Caco-2 (cell line): ENCODE data around the gene CBX2. TPM values are rescaled to one million over a fixed set of nuclear protein-coding genes. Genes with fewer than 3 reads are reported as not detected.
A peak's percentile ranks its signal among the peaks of the same experiment; 100 is the strongest.

ENCODE experiments used
- BruUV-seq: library from RNA; stranded (reverse); fragments of 400-500 nt; replicated peaks from 2 replicates; lab custom pipeline; 2021; lab: Mats Ljungman, UMichigan
- CTCF ChIA-PET: fragments of 300-600 bp; sonication (Branson Sonifier 250); formaldehyde crosslinking; loops from one replicate; lab custom pipeline; 2022; ENCODE audit warnings: antibody characterized with exemption; lab: Charles Lee
- POLR2A ChIA-PET: fragments of 300-600 bp; sonication (Branson Sonifier 250); formaldehyde crosslinking; loops from one replicate; lab custom pipeline; 2022; ENCODE audit warnings: antibody characterized with exemption; lab: Charles Lee
- DNase-seq, 2 experiments: peaks; one replicate each; pipeline versions ENCODE4 v3.0.0 to v3.0.0-alpha.2; 2020 to 2022
- H3K27me3 ChIP-seq: replicated peaks from 2 replicates; pipeline ENCODE4 v1.6.0; 2011; ENCODE audit warnings: low read length; ENCODE audit not compliant: control insufficient read depth, insufficient read depth
- H3K36me3 ChIP-seq: 2 replicates; pipeline ENCODE4 v1.5.1; 2011; ENCODE audit warnings: low read length; ENCODE audit not compliant: control insufficient read depth, insufficient read depth
- H3K4me1 ChIP-seq: fragments of 250-450 bp; sonication (Bioruptor Pico); 2 replicates; pipeline ENCODE4 v1.5.1; 2020; ENCODE audit warnings: mild to moderate bottlenecking
- H3K4me3 ChIP-seq: 2 replicates; pipeline ENCODE4 v1.5.1; 2011; ENCODE audit warnings: low read depth, mild to moderate bottlenecking, control low read depth, low read length
- H3K9me3 ChIP-seq: fragments of 250-450 bp; sonication (Bioruptor Pico); 2 replicates; pipeline ENCODE4 v1.5.1; 2020; ENCODE audit warnings: mild to moderate bottlenecking, moderate library complexity
- H3K27ac Mint-ChIP-seq: one replicate; pipeline ENCODE4 v1.8.0; 2022; ENCODE audit warnings: mixed read lengths; ENCODE audit not compliant: unreplicated experiment
- H3K27me3 Mint-ChIP-seq: one replicate; pipeline ENCODE4 v1.8.0; 2022; ENCODE audit warnings: mixed read lengths; ENCODE audit not compliant: insufficient read depth, unreplicated experiment
- H3K36me3 Mint-ChIP-seq: one replicate; pipeline ENCODE4 v1.8.0; 2022; ENCODE audit warnings: mild to moderate bottlenecking, mixed read lengths; ENCODE audit not compliant: insufficient read depth, unreplicated experiment
- H3K4me1 Mint-ChIP-seq: one replicate; pipeline ENCODE4 v1.8.0; 2022; ENCODE audit warnings: low read depth, mixed read lengths; ENCODE audit not compliant: unreplicated experiment
- H3K4me3 Mint-ChIP-seq: one replicate; pipeline ENCODE4 v1.8.0; 2022; ENCODE audit warnings: mild to moderate bottlenecking, moderate library complexity, mixed read lengths; ENCODE audit not compliant: unreplicated experiment
- H3K9me3 Mint-ChIP-seq: one replicate; pipeline ENCODE4 v1.8.0; 2022; ENCODE audit warnings: mixed read lengths; ENCODE audit not compliant: unreplicated experiment
- intact Hi-C: fragments of 100-400 bp; cut with micrococcal nuclease; formaldehyde crosslinking; loops from one replicate; pipeline ENCODE4 v1.10.0; 2022; ENCODE audit not compliant: unreplicated experiment
- total RNA-seq: library from RNA; stranded (reverse); gene quantifications from 2 replicates; pipeline ENCODE4 v1.2.3, GENCODE V29; 2022
- TF ChIP-seq, protein P1 (sequence below), 2 experiments: fragments of 200-600 bp in 1 of 2; IDR thresholded peaks; 1 replicate in 1 of 2; 2 replicates in 1 of 2; pipeline versions ENCODE4 v1.5.1 to v1.8.0; 2011 to 2022; ENCODE audit warnings: antibody characterized with exemption in 1 of 2, control low read depth in 1 of 2, inconsistent platforms in 1 of 2, low read depth in 1 of 2, low read length in 1 of 2, mild to moderate bottlenecking in 1 of 2, moderate library complexity in 1 of 2; ENCODE audit not compliant: insufficient read depth in 1 of 2, severe bottlenecking in 1 of 2, unreplicated experiment in 1 of 2

CBX2 gene
- total RNA-seq, 1 experiment from 2014 or later = 52.8 TPM

- Mint-ChIP-seq H3K4me3 (peak overlapping the region; percentile 81), H3K27me3 (no peaks in the 10 kb centered on the region), H3K36me3 (no peaks in the 10 kb centered on the region), H3K27ac (no peak overlapping the region), H3K4me1 (peaks cover 10% of the 10 kb centered on the region), H3K9me3 (no peaks in the 10 kb centered on the region)
- DNase-seq = no peak
- POLR2A ChIA-PET = interaction anchor here (0.5 to 2.3 kb wide), 6 partner anchors 8 to 162 kb away, joined by 3 to 21 read pairs (median 6); partner anchors contain the start of genes CBX4 and CBX8
- H3K36me3 ChIP-seq = no peaks in the 10 kb centered on the region
- CTCF ChIA-PET = interaction anchor here (1.0 to 3.7 kb wide), 7 partner anchors 8 to 106 kb away, joined by 4 to 56 read pairs (median 7); partner anchors contain the start of gene CBX4
- intact Hi-C loops = loop anchor here (1.0 to 5.0 kb wide), 4 partner anchors 12 to 183 kb away; partner anchors contain the start of gene CBX8
- no TSS peak for BruUV-seq
- no peaks in the 10 kb centered on the region for H3K27me3 ChIP-seq
- TF ChIP-seq, protein P1, sequence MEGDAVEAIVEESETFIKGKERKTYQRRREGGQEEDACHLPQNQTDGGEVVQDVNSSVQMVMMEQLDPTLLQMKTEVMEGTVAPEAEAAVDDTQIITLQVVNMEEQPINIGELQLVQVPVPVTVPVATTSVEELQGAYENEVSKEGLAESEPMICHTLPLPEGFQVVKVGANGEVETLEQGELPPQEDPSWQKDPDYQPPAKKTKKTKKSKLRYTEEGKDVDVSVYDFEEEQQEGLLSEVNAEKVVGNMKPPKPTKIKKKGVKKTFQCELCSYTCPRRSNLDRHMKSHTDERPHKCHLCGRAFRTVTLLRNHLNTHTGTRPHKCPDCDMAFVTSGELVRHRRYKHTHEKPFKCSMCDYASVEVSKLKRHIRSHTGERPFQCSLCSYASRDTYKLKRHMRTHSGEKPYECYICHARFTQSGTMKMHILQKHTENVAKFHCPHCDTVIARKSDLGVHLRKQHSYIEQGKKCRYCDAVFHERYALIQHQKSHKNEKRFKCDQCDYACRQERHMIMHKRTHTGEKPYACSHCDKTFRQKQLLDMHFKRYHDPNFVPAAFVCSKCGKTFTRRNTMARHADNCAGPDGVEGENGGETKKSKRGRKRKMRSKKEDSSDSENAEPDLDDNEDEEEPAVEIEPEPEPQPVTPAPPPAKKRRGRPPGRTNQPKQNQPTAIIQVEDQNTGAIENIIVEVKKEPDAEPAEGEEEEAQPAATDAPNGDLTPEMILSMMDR (IDR thresholded peaks at IDR 0.05; ENCODE audit: insufficient read depth in 1 of 2, low read depth in 1 of 2, low read length in 1 of 2, severe bottlenecking in 1 of 2, unreplicated experiment in 1 of 2) = no peak
- no peaks in the 10 kb centered on the region for H3K9me3 ChIP-seq
- peak overlapping the region; percentile 33 for H3K4me3 ChIP-seq
- H3K4me1 ChIP-seq = peaks cover 36% of the 10 kb centered on the region
Measured at GRCh38 chr17:79809530-79810129, 31.7 kb downstream of the CBX2 start.

DNA sequence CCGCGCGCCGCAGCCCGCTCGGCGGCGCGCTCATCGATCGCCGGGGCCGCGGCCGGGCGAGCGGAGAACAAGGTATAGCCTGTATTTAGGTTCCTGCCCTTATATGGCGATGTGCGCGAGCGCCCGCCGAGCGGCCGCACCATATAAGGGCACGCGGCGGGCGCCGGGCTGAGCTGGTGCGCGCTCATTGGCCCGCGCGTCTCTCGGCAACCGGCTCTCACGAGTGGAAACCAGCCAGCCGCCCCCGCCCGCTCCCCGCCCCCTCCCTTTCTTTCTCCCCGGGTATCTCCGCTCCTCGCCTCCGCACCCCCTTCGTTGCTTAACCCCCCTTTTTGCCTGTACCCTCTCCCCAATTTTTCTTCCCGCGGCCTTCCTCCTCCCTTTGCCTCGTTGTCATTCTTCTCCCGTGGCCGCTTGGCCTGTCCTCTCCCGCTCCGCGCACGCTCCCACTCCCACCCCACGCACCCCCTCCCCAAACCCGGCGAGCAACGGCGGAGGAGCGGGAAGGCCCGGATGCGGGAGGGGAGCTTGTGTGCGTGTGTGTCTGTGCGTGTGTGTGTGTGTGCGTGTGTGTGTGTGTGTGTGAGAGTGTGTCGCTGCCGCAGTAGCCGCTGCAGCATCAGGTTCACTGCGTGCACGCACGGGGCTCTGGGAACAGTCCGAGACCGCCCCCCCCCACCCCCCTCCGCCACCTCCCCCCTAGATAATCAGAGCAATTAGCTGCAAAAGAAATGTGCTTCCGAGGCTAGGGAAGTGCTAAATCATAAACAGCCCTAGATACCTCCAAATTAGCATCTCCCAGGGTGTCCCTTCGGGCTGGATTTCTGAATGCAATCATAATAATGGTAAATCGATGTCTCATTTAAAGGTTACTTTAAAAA is 32.4 kb downstream of the CBX2 start:
- no peaks in the 10 kb centered on the region for H3K9me3 ChIP-seq
- H3K27me3 Mint-ChIP-seq = no peaks in the 10 kb centered on the region
- H3K4me3 ChIP-seq = peak overlapping the region; percentile 63
- CTCF ChIA-PET = interaction anchor here (0.5 to 3.7 kb wide), 23 partner anchors 9 to 594 kb away, joined by 3 to 56 read pairs (median 4); partner anchors contain the start of genes CBX4 and CBX8
- H3K4me3 Mint-ChIP-seq = peak overlapping the region; percentile 81
- intact Hi-C loops = loop anchor here (1.0 to 2.0 kb wide), 4 partner anchors 13 to 182 kb away; partner anchors contain the start of gene CBX8
- H3K27me3 ChIP-seq = no peaks in the 10 kb centered on the region
- peak overlapping the region; percentile 61 for H3K27ac Mint-ChIP-seq
- no peaks in the 10 kb centered on the region for H3K36me3 Mint-ChIP-seq
- DNase-seq = peak; percentile 91
- POLR2A ChIA-PET = interaction anchor here (0.5 to 2.9 kb wide), 15 partner anchors 9 to 1576 kb away, joined by 3 to 22 read pairs (median 6); partner anchors contain the start of genes CBX4 and CBX8
- no peaks in the 10 kb centered on the region for H3K9me3 Mint-ChIP-seq
- BruUV-seq = no TSS peak
- peaks cover 6% of the 10 kb centered on the region for H3K4me1 Mint-ChIP-seq
- peaks cover 36% of the 10 kb centered on the region for H3K4me1 ChIP-seq
- TF ChIP-seq, protein P1 (IDR thresholded peaks at IDR 0.05; ENCODE audit: insufficient read depth in 1 of 2, low read depth in 1 of 2, low read length in 1 of 2, severe bottlenecking in 1 of 2, unreplicated experiment in 1 of 2) = no peak
- H3K36me3 ChIP-seq = no peaks in the 10 kb centered on the region
